ENCODE results near the gene NCAN.

- TF ChIP-seq CTCF (IDR thresholded peaks at IDR 0.05), result no peak
- no peak for TF ChIP-seq POLR2A (IDR thresholded peaks at IDR 0.05)
Measured at GRCh38 chr19:19279062-19279612, 67.4 kb downstream of the NCAN start.

All from esophagus squamous epithelium (tissue), 4 donors.